Keratinocyte (primary cell): ENCODE results near the gene RNF150.

Experiments
- CTCF ChIP-seq, 3 experiments: IDR thresholded peaks in 1 of 3; conservative IDR thresholded peaks in 1 of 3; optimal IDR thresholded peaks in 1 of 3; 2 replicates in 2 of 3; 3 replicates in 1 of 3; pipeline versions ENCODE3 to v1.5.1; 2011; ENCODE audit warnings: low read length in 3 of 3, mild to moderate bottlenecking in 3 of 3, moderate library complexity in 2 of 3, control low read depth in 1 of 3, inconsistent platforms in 1 of 3; ENCODE audit not compliant: insufficient read depth in 2 of 3; ENCODE audit errors: extremely low read depth in 1 of 3
- EZH2 ChIP-seq: IDR thresholded peaks from one replicate; pipeline ENCODE4 v1.6.1; 2012; ENCODE audit warnings: inconsistent platforms, mild to moderate bottlenecking, low read length, moderate library complexity

GRCh38 chr4:140858897-140859296, 274.4 kb downstream of the RNF150 start:
- no peak for TF ChIP-seq CTCF (optimal IDR thresholded peaks at IDR 0.05 in 1 of 3, IDR thresholded peaks at IDR 0.05 in 1 of 3, conservative IDR thresholded peaks at IDR 0.05 in 1 of 3; ENCODE audit: extremely low read depth in 1 of 3, insufficient read depth in 2 of 3, low read length in 3 of 3)
- no peak for TF ChIP-seq EZH2
